Measurements from ENCODE around the gene GOLGA8S.
"Not testable (repeated sequence)": the region's sequence is repeated elsewhere in the genome, so short reads cannot be mapped to it uniquely, and the experiment has no call there.

Gene GOLGA8S

DNA sequence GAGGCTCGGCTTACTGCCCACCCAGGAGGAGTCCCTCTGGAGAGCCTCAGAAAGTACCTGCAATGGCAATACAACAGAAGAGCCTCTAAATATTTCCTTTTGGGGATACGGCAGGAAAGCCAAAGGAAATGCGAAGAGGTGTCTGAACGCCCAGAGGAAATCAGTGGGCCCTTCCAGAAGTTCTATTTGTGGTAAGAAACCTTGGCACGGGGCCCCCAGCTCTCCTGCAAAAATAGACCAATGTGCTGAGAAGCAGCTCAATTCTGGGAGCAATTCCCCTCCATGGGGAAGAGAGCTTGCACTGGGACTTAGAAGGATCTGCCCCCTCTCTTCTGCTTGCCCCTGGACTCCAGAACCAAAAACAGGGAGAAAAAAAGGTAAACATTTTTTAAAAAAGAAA is 44.7 kb downstream of the GOLGA8S start:
- not testable (repeated sequence) for DNase-seq

DNA sequence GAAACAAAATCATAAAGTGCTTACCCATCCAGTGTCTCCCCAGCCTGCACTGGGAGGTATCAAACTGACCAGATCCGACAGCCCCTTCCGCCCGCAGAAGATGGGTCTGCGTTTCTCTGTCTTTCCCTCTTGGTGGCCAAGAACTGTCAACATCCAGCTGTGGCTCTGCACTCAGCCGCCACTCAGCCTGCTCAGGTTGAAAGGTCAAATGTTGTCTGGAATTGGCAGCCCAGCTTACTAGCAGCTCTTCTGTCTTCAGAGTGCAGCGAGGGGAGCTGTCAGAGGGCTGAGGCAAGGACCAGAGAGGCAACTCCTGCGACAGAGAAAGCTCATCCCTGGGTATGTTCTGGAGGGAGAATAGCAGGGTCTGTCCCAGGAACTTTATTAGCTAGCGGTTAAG is 47.1 kb downstream of the GOLGA8S start:
- no peak for DNase-seq

- no peak for DNase-seq
These were observed 47.6 kb downstream of the GOLGA8S start for GRCh38 chr15:23402140-23402539.

DNA sequence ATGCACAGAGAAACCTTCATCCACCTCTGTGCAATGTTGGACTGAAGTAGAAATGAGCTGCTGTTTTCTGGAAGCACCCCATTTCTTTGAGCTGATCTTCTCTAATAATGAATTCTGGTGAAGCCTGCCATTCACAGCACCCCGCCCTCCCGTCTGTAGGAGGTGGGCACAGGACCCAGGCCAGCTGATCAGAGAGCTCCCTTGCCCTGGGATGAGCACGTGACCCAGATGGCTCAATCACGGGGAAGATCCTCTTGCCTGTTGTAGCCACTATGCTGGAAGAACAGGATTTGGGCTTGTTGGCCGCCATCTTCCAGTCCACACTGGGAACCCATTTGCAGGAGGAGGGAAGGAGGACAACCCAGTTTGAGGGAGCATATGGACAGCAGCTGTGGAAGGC is 48.0 kb downstream of the GOLGA8S start:
- no peak for DNase-seq

GRCh38 chr15:23403550-23403949 is 49.0 kb downstream of the GOLGA8S start:
- DNase-seq: no peak

- DNase-seq: no peak
These were observed 57.3 kb downstream of the GOLGA8S start for GRCh38 chr15:23411841-23412240.

GRCh38 chr15:23412881-23413600 is 58.5 kb downstream of the GOLGA8S start:
- DNase-seq: not testable (repeated sequence)

All from CD4-positive, alpha-beta T cell treated with Interleukin-6 for 4 hours (primary cell).